ENCODE measurements around the gene PIP4K2A.
A peak's percentile ranks its signal among the peaks of the same experiment; 100 is the strongest.

The PIP4K2A gene

GRCh38 chr10:22589851-22590514, 124.4 kb downstream of the PIP4K2A start:
- no peak for DNase-seq

- no peak for DNase-seq
Observed at GRCh38 chr10:22588462-22588861, 125.9 kb downstream of the PIP4K2A start.

- no peak for DNase-seq
Observed at GRCh38 chr10:22583683-22584082, 130.7 kb downstream of the PIP4K2A start.

- no peak for DNase-seq
Observed at GRCh38 chr10:22581461-22581860, 132.9 kb downstream of the PIP4K2A start.

- DNase-seq, result no peak
Observed at GRCh38 chr10:22580711-22581110, 133.7 kb downstream of the PIP4K2A start.

- DNase-seq, result no peak
Observed at GRCh38 chr10:22579826-22580225, 134.6 kb downstream of the PIP4K2A start.

- peak in 1 of 2 donors; percentile 32 for DNase-seq
Observed at GRCh38 chr10:22573820-22574569, 140.4 kb downstream of the PIP4K2A start.

- no peak for DNase-seq
Observed at GRCh38 chr10:22570733-22571430, 143.5 kb downstream of the PIP4K2A start.

GRCh38 chr10:22570234-22570633, 144.1 kb downstream of the PIP4K2A start:
- DNase-seq, result no peak

GRCh38 chr10:22568928-22569327, 145.4 kb downstream of the PIP4K2A start:
- DNase-seq, result no peak

GRCh38 chr10:22564060-22564459, 150.3 kb downstream of the PIP4K2A start:
- no peak for DNase-seq

- DNase-seq, result no peak
Observed at GRCh38 chr10:22561909-22562308, 152.5 kb downstream of the PIP4K2A start.

GRCh38 chr10:22560913-22561239, 153.5 kb downstream of the PIP4K2A start:
- no peak for DNase-seq

- DNase-seq, result no peak
Observed at GRCh38 chr10:22560096-22560912, 154.1 kb downstream of the PIP4K2A start.

GRCh38 chr10:22557321-22557720, 157.1 kb downstream of the PIP4K2A start:
- DNase-seq, result no peak

GRCh38 chr10:22556774-22557173, 157.6 kb downstream of the PIP4K2A start:
- DNase-seq, result no peak

- no peak for DNase-seq
Observed at GRCh38 chr10:22554461-22555182, 159.8 kb downstream of the PIP4K2A start.

- no peak for DNase-seq
Observed at GRCh38 chr10:22553452-22553995, 160.9 kb downstream of the PIP4K2A start.

- no peak for DNase-seq
Observed at GRCh38 chr10:22552888-22553378, 161.4 kb downstream of the PIP4K2A start.

GRCh38 chr10:22551681-22552365, 162.6 kb downstream of the PIP4K2A start:
- DNase-seq, result no peak

- peak; percentile 73 to 80 for DNase-seq
Observed at GRCh38 chr10:22550732-22551131, 163.6 kb downstream of the PIP4K2A start.

All from stimulated activated CD4-positive, alpha-beta T cell treated with anti-CD3 and anti-CD28 coated beads, Interleukin-2, amount 100 ng/mL, for 24 hours (primary cell).